GM18505 (cell line): ENCODE results near the gene SACM1L.

ENCODE experiments used
- ATAC-seq: cut with Tn5 transposase; IDR thresholded peaks from one replicate; pipeline ENCODE4 v1.9.1; 2021; ENCODE audit not compliant: unreplicated experiment
- POLR2A ChIP-seq: IDR thresholded peaks from 4 replicates; pipeline ENCODE4 v1.6.1; 2011; ENCODE audit warnings: borderline replicate concordance; ENCODE audit not compliant: insufficient read depth, insufficient read length; ENCODE audit errors: extremely low read depth

SACM1L gene

DNA sequence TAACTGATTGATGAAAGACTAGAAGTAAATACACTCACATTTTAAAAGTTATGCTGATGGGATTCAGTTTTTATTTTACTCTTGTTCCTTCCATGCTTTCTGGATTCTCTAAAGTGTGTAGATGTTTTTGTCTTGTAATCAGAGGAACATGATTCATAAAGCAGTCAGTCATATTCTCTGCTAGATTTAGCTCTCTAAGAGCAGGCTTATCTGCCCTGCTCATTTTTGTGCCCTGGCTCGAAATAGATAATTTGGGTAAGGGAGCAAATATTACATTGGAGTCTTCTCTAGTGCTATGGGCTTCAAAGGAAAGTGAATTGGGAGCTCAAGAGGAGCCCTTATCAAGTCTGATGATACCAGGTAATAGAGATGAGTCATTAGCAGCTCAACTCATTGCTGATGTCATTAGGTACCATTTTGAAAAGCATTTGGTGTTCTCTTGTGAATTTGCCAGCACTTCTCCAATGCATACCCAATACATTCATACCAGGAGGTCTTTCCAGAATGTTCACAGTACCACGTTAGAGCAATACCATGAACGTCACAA, 27.7 kb downstream of the SACM1L start:
- ATAC-seq, result no peak
- no peak for TF ChIP-seq POLR2A

DNA sequence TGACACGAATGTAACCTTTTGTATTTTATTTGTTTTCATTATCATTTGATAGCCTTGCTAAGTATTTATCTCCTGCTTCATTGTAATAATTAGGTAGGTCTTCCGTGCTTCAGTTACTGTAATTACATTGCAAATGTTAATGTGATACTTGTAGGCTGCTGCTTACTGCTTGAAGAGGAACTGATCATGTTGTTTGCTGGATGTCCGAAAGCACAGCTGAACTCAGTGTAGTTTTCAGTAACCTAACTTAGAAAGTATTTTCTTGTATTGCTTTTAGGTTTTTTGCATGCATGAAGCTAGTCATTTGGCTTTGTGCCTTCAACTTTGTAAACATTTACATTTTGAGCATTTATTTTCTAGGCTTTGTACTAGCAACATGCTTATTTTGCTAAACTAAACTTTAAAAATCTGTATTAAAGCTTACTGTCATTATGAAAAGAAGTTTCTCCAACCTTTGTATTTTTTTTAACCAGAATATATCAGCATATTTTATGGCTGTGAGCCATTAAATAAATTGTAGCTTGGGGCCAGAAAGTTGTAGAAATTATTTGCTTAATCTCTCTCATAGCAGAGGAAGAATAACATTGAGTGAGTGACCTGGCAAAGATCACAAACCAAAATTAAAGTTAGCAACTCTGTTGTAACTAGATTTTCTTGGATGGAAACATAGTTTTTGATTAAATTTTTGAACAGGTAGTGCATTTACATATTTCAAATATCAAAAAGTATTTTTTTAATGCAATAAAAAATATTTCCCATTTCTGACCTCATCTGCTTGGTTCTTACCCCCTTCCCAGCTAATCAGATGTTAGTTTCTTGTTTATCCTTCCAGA, 30.7 kb downstream of the SACM1L start:
- TF ChIP-seq POLR2A, result no peak
- ATAC-seq, result no peak

DNA sequence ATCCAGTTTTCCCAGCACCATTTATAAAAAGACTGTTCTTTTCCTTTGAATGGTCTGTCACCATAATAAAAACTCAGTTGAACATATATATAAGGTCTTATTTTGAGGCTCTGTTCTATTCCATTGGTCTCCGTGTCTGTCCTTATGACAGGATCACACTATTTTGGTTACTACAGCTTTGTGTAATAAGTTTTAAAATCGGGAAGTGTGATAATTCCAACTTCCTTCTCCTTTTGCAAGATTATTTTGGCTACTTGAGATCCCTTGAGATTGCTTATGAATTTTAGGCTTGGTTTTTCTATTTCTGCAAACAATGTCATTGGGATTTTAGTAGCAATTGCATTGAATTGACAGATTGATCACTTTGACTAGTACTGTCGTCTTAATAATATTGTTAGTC, 35.7 kb downstream of the SACM1L start:
- TF ChIP-seq POLR2A, result no peak
- no peak for ATAC-seq

DNA sequence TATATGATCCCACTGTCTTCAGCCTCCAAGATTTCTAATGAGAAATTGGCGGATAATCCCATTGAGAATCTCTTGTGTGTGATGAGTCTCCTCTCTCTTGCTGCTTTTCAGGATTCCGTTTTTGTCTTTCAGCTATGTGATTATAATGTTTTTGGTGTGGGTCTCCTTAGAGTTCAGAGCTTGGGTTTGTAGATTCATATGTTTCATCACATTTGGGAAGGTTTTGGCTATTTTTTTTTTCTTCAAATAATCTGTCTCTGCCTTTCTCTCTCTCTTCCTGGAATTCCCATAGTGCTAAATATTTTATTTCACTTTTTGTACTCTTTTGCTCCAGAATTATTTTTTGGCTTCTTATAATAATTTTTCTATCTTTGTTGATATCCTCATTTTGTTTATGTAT, 40.4 kb downstream of the SACM1L start:
- no peak for TF ChIP-seq POLR2A

DNA sequence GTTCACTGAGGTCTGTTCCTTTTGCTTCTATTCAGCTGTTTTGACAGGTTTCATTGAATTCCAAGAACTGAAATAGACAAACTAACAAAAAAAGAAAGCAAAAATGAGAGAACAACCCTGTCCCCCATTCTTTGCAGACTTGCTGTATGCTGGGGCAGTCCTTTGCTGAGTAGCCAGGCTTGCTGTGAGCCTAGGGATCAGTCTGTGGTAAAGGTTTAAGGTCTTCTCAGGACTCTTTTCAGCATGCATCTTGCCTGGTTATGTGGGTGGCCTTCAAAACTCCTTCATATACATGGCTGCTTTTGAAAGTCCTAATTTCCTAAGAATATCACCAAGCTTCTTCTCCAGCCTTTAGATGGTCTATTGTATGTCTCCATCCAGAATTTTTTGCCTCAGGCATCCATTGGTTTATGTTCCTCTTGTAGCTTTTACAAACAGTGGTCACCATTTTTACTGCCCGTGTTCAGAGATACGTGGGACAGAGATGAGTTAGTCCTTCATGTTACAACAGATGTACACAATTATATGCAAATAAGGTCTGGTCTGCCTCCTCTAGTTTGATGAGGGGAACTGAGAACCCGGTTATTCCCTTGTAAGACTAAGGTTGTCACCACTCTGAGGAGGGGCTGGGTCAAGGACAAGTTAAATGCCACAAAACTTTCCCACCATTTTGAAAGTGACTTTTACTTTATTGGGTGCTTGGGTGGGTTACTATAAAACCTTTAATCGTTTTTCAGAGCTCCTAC, 41.4 kb downstream of the SACM1L start:
- ATAC-seq, result no peak
- TF ChIP-seq POLR2A, result no peak

More for the DNA sequence above, 40.4 kb downstream of the SACM1L start:
- ATAC-seq, result no peak

DNA sequence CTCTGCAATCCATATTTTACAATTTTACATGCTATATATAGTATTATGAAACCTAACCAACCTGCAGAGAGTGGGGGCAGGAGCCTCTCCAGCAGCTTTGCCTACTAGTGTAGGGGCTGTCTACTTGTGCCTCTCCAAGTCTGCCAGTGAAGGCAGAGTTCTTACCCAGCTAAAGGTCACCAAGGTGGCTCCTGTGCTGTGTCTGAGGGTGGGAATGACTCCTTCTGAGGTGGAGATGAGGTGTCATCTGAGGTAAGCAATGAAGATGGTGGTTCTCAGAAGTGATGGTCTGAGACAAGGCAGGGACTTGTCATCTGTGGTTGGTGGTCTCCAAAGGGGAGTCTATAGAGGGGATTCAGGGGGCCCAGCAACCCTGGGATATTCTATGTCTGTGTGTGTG, 47.5 kb downstream of the SACM1L start:
- ATAC-seq, result no peak
- TF ChIP-seq POLR2A, result no peak

DNA sequence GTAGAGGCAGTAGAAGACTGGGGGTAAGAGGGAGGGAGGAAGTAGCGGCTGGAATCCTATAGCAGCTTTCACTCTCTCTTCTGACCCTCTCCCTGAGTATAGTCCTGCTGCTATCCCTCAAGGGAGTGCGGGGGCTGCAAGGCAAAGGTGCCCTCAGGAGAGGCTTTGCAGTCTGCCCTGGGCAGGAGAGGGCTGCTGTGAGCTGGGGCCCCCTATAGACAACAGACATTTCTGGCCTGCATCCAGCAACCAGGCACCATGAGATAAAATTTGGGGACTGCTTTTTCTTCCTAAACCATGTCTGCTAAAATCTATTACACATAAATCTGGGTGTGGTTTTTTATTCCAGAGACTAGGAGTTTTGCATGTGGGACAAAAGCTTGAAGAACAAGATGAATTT, 48.0 kb downstream of the SACM1L start:
- ATAC-seq, result no peak
- TF ChIP-seq POLR2A, result no peak

DNA sequence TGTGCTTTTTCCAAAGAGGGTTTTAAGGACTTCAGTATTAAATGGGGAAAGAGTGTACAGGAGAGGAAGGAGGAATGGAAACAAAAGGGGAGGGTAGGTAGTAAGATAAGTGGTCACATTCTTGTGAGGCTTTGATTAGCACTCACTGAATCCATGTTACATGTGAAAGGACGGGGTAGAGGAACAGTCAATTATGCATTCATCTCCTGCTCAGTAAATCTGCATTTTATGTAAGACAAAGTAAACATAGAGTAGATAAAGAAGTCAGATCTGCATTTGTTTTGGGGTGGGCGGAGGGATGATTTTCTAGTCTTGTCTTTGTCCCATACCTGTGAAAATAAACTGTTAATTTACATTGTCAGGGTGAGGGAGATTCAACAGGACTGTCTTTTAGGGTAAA, 50.8 kb downstream of the SACM1L start:
- no peak for ATAC-seq
- TF ChIP-seq POLR2A, result no peak

DNA sequence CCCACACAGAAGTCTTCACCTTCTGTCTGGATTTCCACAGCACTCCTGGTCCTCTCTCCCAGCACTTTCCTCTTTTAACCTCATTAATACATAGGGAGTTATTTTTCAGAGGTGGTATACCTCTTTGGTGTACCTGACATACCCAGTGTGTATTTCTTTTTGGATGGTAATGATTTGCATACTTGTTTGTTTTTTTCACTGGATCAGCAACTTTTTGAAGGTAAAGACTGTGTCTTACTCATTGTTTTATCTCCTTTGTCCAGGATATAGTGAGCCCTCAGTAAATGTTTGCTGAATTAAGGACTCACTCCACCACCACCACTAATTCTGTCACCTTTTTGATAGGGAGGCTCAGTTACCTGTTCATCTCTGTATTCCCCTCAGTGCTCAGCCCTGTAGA, 52.1 kb downstream of the SACM1L start:
- ATAC-seq, result no peak
- TF ChIP-seq POLR2A, result no peak

DNA sequence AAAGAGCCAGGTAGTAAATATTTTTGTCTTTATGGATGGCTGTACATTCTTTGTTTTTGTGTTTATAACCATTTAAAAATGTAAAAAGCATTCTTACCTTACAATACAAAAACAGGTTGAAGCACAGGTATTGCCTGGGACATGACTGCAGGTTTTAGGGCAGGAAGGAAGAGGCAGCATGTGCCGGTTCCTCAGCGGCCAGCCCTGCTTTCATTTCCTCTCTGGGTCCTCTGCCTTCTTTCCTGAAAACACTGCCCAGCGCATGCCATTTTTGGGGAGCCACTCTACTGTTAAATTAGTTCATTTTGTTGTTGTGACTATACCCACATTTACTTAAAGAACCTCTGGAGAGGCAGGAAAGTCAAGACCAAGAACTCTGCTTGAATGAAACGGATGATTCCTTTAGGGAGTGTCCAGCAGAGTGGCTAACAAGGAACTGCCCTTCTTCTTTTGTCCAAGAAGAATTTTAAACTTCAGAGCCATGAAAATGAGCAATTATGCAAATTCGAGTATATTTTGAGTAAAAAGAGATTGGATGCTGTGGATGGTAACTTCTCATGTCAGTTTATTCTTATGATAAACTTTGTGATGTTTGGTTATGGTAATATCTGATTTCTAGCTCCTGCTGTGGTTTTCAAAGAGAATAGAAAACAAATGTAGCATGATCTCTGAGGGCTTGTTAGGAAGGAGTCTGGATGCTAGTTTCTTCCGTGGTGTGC, 52.7 kb downstream of the SACM1L start:
- no peak for ATAC-seq
- no peak for TF ChIP-seq POLR2A

DNA sequence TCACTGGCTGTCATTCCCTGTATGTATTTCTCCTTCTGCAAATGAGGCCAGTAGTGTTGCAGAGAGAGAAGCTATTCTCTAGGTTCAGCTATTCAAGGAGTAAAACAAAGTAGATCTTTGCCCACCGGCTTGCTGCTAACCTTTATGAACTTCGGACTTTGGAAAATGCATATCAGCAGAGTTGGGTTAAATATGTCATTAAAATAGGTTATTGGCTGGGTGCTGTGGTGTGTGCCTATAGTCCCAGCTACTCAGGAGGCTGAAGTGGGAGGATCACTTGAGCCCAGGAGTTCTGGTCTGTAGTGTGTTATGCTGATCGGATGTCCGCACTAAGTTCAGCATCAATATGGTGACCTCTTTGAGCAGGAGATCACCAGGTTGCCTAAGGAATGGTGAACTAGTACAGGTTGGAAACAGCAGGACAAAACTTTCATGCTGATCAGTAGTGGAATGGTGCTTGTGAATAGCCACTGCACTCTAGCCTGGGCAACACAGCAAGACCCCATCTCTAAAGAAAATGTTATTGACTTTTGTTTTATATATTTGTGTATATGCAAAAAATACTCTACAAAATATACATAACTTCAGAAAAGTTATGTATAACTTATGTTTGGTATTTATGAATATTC, 53.4 kb downstream of the SACM1L start:
- TF ChIP-seq POLR2A, result no peak
- ATAC-seq, result no peak

DNA sequence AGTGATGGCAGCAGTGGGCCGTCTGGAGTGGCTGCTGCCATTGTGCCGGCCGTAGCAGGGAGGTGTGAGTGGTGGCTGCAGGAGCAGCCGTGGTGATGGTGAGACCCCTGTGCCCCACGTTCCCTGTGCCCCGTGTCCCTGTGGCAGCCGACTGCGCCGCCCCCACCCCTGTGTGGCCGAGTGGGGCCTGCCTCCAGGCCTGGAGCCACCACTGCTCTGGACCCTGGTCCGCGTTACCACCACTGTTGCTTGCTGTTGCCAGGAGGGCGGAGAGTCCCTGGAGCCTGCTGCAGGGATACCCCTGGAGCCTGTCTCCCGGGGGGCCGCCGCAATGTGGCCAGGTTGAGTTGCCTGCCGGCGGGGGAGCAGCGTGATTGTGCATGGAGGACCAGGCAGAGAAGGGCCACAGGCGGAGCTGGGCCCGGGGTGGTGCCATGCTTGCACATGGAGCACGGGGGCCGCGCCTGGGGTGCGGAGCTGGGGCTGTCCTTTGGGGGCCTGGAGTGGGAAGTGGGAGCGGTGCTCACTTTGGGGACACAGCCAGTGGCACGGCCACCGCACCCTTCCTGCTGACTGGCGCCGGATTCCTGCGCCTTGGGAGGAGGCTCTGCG, 57.1 kb downstream of the SACM1L start:
- ATAC-seq, result no peak
- no peak for TF ChIP-seq POLR2A
